Left kidney (tissue), 2 donors: Measurements from ENCODE around the gene SPATA6. TPM values are rescaled to one million over a fixed set of nuclear protein-coding genes. Genes with fewer than 3 reads are reported as not detected.

Experiments
- DNase-seq: peaks from one replicate; pipeline ENCODE4 v3.0.0-alpha.2; 2013
- polyA plus RNA-seq: library from polyadenylated mRNA; unstranded; fragments of 120-200 nt; gene quantifications from one replicate; pipeline ENCODE4 v1.2.1, GENCODE V29; 2013; ENCODE audit not compliant: insufficient read length

SPATA6 gene
- polyA plus RNA-seq, 1 donor, result 21.3 TPM

DNA sequence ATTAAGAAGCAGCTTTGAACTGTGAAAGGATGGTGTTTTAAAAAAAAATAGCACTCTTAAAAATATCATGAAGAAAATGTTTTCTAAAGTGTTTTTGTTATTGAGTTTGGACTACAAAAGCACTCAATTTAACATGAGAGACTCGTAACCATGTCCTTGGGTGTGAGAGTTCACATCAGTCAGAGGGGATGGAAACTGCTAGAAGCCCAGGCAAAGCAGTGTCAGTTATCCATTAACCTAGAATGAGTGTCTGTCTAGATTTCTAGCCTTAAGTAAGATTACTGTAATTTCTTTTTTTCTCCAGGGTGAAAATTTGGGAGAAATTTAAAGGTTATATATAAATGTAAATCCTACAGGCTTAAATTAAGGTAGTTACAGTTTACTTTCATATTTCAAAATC, 217.8 kb downstream of the SPATA6 start:
- no peak for DNase-seq

DNA sequence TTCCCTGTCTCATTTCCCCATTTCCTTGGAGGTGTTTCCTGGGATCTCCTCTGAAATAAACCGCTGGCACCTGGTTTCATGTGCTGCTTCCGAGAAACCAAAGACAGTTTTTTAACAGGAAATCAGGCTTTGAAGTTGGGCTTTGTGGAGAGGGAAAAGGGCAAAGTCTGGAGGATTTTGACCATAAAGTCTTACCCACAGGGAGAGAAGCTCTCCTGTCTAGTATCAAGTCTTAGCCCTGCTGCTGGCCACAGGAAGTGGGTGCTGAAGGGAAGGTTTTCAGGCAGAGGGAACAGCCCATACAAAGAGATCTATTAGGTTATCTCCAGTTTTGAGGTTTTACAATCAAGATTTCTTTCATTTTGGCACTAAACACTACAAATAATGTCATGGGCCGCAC, 220.2 kb downstream of the SPATA6 start:
- no peak for DNase-seq

DNA sequence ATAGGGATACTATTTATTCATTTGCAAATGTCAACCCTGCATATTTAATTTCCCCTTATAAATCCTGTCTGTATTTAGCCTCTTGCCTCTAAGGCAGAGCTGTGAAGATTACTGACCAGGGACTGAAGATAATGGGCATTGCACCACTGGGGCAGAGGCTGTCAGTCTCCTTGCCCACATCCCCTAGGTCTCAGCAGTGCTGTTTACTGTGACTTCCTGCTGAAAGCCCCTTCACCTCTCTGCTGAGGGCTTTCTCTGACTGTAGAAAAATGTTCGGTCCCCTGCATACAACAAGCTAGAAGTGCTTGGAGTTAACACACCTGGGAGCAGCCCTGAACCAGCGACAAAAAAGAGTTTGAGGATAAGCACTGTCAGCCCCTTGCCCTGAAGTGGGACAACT, 220.7 kb downstream of the SPATA6 start:
- DNase-seq, result no peak

DNA sequence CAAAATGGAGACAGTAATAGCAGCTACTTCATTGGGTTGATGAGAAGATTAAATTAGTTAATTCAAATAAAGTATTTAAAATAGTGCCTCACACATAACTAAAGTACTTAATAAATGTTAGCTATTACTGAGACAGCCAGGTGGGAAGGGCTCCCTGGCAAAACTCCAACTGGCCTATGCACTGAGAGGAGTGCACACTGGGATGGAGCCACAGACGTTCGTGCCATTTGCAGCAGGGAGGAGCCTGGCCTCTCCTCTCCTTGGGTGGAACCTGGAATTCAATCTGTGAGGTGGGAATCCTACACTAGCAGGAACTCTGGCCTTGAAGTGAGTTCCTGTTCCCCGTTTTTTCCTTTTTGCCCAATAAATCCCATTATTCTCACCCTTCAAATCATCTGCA, 221.4 kb downstream of the SPATA6 start:
- no peak for DNase-seq

DNA sequence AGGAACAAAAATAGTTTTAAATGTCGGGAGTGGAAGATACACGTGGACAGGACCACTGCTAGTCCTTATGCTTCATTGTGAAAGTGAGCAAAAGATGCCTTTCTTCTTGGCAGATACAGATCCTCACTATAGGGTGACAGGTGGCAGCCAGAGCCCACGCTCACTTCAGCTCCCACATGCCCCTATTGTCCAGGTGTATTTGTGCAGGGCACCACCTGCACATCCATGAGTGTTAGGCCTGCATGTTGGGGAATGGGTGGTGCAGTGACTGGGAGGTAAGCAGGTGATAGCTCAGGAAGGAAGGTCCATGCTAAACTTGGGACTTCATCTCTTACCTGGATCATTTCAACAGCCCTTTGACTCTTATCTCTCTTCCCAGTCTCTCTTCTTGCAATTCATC, 222.1 kb downstream of the SPATA6 start:
- no peak for DNase-seq

DNA sequence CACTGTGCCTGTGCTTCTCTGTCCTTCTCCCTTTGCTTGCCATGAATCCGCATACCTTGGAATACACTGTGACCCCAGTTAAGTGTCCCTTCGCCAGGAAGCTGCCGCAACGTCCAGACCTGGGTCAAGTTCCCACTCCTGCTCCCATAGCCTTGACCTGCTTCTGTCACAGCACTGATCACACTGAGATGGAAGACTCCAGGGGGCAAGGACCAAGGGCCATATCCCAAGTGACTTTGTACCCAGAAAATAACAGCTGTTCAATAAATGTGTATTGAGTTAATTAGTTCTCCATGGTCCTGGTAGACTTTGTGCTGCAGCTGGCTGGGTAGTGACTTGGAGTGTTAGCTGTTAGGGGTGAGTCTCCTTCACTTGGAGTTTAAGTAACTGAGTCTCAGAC, 223.6 kb downstream of the SPATA6 start:
- no peak for DNase-seq

DNA sequence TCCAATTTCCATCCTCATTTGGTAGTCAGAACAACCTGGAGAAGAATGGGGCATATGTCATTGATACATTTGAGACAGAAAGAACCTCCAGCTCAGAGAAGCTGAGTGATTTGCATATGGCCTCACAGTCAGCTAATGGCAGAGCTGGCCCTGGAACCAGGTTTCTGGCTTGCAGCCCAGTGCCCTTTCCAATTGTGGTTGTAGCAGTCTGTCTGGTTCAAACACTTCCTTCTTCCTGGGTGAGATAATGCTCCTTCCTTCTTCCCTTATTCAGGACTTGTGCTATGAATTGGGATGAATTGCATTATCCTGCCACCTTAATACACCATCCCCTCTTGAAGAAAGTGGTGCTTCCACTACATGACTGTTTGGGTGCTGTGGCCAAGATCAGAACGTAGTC, 225.3 kb downstream of the SPATA6 start:
- DNase-seq, result no peak

Other genes starting within 250 kb of the SPATA6 start
- 20.6 TPM for gene SLC5A9, start 249.5 kb downstream of the SPATA6 start, polyA plus RNA-seq